ENCODE measurements around the gene NUBP1.

NUBP1 gene

GRCh38 chr16:10806698-10807097, 63.1 kb downstream of the NUBP1 start:
- no peak for DNase-seq (ENCODE audit: low spot score)

- no peak for DNase-seq (ENCODE audit: low spot score)
These were observed 64.6 kb downstream of the NUBP1 start for GRCh38 chr16:10808218-10808617.

GRCh38 chr16:10808850-10809249, 65.2 kb downstream of the NUBP1 start:
- DNase-seq (ENCODE audit: low spot score): no peak

- DNase-seq (ENCODE audit: low spot score): no peak
These were observed 66.1 kb downstream of the NUBP1 start for GRCh38 chr16:10809706-10810105.

GRCh38 chr16:10812312-10813098, 68.9 kb downstream of the NUBP1 start:
- DNase-seq (ENCODE audit: low spot score): no peak

GRCh38 chr16:10813099-10813455, 69.4 kb downstream of the NUBP1 start:
- no peak for DNase-seq (ENCODE audit: low spot score)

- no peak for DNase-seq (ENCODE audit: low spot score)
These were observed 73.9 kb downstream of the NUBP1 start for GRCh38 chr16:10817514-10817913.

- no peak for DNase-seq (ENCODE audit: low spot score)
These were observed 74.6 kb downstream of the NUBP1 start, which contains the start of gene TVP23A for GRCh38 chr16:10817963-10818941. TSS of gene TVP23A (minus strand) at chr16:10818794. CDS start at chr16:10818493, 301 bp downstream.

All from LoVo (cell line).